ENCODE measurements around the gene GMEB2.

DNA sequence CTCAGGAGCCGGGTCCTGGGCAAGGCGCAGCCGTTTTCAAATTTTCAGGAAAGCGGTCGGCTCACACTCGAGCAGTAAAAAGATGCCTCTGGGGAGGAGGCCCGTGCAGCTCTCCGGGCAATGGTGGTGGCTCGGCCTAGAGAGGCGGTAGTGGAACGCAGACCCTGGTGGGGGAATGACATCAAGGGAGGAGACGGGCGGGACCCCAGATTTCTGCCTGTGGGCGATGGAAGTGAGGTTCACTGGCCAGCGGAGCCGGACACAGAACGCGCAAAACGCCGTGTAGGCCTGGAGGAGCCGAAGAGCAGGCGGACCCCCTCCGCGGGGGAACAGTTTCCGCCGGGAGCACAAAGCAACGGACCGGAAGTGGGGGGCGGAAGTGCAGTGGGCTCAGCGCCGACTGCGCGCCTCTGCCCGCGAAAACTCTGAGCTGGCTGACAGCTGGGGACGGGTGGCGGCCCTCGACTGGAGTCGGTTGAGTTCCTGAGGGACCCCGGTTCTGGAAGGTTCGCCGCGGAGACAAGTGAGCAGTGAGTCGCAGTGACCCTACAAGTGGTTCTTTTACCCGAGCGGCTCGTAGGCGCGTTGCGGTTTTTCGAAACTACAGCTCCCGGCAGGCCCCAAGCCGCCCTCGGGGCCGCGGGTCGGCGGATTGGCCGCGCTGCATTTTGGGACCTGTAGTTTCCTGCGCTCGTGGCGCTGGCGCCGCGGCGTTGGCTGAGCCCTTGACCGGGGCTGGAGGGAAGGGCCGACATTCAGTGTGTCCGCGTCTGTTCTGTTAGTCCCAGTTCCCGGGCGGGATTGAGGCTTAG, 31.2 kb upstream of the GMEB2 start, which contains the start of gene RTEL1:
- TF ChIP-seq CTCF (IDR thresholded peaks at IDR 0.05; ENCODE audit: low read depth, low read length) (no peak), POLR2A (IDR thresholded peaks at IDR 0.05; ENCODE audit: extremely low read depth, insufficient read length) (peak; percentile 39)
- TF ChIP-seq, protein P1, sequence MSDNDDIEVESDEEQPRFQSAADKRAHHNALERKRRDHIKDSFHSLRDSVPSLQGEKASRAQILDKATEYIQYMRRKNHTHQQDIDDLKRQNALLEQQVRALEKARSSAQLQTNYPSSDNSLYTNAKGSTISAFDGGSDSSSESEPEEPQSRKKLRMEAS (IDR thresholded peaks at IDR 0.05; ENCODE audit: low read depth, low read length): peak; percentile 72
